Fibroblast of gingiva (primary cell): ENCODE results near the gene BMI1.
A peak's percentile ranks its signal among the peaks of the same experiment; 100 is the strongest.

ENCODE experiments used
- DNase-seq: peaks from one replicate; pipeline ENCODE4 v3.0.0-alpha.2; 2011; ENCODE audit warnings: low read depth

BMI1 gene

GRCh38 chr10:22319980-22320558 is 830 bp upstream of the BMI1 start:
- no peak for DNase-seq

DNA sequence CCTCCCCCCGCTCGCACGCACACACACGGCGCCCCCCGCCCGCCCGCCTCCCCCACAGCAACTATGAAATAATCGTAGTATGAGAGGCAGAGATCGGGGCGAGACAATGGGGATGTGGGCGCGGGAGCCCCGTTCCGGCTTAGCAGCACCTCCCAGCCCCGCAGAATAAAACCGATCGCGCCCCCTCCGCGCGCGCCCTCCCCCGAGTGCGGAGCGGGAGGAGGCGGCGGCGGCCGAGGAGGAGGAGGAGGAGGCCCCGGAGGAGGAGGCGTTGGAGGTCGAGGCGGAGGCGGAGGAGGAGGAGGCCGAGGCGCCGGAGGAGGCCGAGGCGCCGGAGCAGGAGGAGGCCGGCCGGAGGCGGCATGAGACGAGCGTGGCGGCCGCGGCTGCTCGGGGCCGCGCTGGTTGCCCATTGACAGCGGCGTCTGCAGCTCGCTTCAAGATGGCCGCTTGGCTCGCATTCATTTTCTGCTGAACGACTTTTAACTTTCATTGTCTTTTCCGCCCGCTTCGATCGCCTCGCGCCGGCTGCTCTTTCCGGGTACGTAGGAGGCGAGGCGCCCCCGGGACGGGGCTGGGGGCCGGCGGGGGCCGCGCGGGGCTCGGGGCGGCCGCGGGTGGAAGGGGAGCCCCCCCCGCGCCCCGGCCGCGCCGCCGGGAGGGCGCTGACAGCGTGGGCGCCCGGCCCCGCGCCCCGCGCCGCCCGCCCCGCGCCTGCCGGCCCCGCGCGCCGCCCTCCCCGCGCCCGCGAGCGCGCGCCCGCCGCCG is 441 bp downstream of the BMI1 start:
- peak; percentile 77 for DNase-seq

GRCh38 chr10:22321924-22322640 is 1.2 kb downstream of the BMI1 start:
- no peak for DNase-seq

GRCh38 chr10:22322641-22323160 is 1.8 kb downstream of the BMI1 start:
- DNase-seq: no peak

DNA sequence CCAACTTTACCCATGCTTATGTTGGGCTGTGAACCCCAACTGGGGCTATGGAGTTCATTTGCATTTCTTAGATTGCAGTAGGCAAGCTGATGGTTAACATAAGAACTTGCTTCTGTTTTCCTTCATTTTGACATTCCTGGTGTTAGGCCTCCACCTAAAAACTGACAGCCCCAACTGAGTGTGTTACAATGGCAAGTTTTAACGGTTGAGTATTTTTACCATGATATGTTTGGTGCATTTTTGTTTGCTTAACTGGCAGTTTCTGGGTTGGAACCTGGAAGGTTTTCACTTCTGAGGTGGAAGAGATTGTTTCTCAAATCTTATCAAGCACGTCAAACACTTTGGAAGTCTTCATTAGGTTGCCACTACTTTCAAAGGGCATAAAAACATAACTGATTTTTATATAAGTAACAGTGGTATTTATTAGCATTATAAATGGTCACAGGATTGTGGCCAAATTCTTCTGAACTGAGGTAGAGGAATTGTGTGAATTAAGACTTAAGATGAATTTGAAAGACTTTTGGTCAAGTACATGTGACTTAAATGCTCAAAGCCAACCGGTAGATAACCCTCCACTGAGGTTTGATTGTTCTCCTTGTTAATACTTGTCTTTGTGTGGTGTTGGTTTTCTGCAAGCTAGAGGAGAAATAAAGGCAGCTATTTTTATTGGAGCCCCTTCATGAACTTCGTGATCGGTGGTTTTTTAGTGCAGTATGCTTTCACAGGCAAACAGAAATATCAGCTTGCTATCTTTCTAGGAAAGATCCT is 2.8 kb downstream of the BMI1 start:
- DNase-seq: no peak

GRCh38 chr10:22324413-22324812 is 3.5 kb downstream of the BMI1 start:
- DNase-seq: no peak

- DNase-seq: no peak
Observed at GRCh38 chr10:22324893-22325271, 4.0 kb downstream of the BMI1 start.

- peak; percentile 65 for DNase-seq
Observed at GRCh38 chr10:22325272-22326144, 4.6 kb downstream of the BMI1 start.

DNA sequence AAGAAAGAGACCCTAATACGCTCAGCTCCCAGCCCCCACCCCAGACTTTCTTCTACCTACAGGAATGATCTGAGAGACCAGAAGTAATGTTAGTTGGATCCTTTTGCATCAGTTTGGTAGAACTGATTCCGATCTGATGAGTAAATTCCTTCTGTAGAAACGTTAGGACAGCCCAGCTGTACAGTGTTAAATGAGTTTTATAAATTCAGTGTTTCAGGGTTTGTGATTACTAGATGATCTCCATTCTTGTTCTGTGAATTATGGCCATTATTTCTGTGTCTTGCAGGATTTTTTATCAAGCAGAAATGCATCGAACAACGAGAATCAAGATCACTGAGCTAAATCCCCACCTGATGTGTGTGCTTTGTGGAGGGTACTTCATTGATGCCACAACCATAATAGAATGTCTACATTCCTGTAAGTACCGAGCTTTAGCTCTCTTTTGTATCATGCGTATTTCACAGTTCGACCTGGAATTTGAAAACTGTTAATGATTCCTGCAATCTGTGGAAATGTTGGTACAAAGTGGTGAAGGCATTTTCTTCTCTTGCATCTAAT is 5.3 kb downstream of the BMI1 start:
- no peak for DNase-seq

DNA sequence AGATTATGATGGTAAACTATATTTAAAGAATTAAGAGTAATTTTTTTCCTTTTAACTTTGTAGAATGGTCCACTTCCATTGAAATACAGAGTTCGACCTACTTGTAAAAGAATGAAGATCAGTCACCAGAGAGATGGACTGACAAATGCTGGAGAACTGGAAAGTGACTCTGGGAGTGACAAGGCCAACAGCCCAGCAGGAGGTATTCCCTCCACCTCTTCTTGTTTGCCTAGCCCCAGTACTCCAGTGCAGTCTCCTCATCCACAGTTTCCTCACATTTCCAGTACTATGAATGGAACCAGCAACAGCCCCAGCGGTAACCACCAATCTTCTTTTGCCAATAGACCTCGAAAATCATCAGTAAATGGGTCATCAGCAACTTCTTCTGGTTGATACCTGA is 8.3 kb downstream of the BMI1 start:
- DNase-seq: no peak

DNA sequence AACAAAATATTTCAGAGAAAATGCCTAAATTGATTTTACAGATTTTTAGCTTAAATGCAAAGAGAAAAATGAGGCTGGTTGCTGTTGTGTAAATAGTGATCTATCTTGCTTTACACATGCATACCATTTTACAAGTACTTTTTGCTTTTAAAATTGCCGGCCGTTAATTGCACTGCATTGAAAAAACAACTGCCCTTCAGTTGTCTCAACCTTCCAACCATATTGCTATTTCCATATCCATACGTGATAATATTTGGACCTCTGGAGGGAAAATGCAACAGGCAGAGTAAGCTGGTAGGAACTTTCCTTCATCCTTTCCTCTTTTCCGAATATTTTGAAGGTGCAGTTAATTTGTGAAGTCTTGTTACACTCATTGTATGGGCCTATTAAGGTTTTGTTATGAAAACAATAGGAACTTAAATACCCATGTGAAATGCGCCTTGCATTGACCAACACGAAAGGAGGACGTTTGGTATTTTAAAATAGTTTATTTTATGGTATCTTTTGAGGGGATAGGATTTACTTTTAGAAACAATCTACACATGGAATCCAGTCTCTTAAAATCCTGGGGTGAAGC is 11.3 kb downstream of the BMI1 start:
- DNase-seq: no peak

- DNase-seq: no peak
Observed at GRCh38 chr10:22333167-22333974, 12.5 kb downstream of the BMI1 start.

DNA sequence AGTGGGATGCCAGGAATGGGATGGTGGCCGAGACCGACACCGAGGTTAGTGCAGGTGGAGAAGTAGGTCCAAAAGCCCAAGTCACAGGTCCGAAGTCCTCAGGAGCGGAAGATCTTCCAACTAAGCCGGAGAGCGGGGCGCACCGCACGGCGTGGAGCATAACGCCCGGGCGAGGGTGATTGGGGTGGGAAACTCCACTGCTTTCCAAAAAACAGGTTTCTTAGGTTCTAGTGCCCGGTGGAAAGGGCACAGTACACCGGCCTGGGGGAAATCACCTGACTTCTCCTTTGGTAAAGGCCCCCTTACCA is 13.0 kb downstream of the BMI1 start:
- no peak for DNase-seq

DNA sequence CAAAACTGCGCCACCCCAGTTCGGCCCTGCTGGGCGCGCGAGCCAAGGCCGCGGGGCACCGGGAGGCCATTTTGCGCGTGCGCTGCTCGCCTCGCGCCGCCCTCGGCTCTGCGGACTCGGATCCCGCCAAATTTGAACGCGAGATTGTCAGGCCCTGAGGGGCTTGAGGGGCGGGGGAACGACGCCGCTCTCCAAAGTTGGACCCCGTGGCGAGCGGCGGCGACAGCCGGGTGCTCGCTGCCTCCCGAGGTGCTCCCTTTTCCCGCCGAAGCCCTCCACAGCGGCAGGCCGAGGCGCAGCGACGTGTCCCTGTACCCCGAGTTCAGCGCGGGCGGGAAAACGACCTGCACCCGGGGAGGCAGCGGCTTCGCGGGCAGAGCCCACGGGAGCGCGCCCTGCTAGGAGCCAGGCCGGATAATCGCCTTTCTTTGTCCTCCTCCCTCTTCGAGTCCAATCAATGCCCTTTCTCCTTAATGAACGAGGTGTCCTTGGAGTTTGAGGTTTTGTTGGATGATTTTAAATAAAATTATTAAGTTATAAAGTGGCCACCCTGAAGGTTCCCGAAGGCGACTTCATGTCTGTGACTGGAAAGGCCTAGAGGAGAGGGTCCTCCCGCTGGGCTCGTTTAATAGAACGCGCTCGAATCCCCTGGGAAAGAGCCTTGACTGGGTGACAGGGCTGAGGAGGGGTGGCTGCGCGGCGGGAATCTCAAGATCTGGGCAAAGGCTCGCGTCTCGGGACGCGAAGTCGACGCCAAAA is 13.7 kb downstream of the BMI1 start:
- DNase-seq: no peak

- peak; percentile 58 for DNase-seq
Observed at GRCh38 chr10:22335173-22335933, 14.5 kb downstream of the BMI1 start.

GRCh38 chr10:22338185-22338900 is 17.4 kb downstream of the BMI1 start:
- DNase-seq: no peak

DNA sequence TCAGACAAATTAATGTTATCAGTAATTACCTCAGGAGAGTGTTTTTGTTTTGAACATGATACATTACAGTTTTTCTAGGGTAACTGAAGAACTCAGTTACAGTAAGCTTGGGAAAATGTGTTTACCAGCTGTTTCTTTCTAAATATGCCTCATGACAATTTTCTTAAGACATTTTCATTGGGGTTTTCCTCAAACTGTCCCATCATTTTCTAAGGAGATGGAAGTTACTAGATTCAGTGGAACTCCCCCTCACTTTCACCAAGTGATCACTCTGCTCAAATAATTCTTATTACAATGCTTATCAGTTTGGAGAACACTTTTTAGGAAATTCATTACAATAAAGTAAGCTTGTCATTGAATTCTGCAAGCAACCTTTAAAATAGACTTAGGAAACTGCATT is 18.0 kb downstream of the BMI1 start:
- no peak for DNase-seq
